CD4-positive, alpha-beta memory T cell (primary cell): ENCODE measurements around the gene GGT1. TPM values are rescaled to one million over a fixed set of nuclear protein-coding genes. Genes with fewer than 3 reads are reported as not detected.
A peak's percentile ranks its signal among the peaks of the same experiment; 100 is the strongest.
"Not testable (repeated sequence)": the region's sequence is repeated elsewhere in the genome, so short reads cannot be mapped to it uniquely, and the experiment has no call there.

Experiments used
- CTCF ChIA-PET: fragments of 350-600 bp; sonication (Branson Sonifier 250); formaldehyde crosslinking; loops from one replicate; lab custom pipeline; 2021; ENCODE audit warnings: inconsistent platforms; ENCODE audit not compliant: partially characterized antibody; lab: Charles Lee
- POLR2A ChIA-PET: fragments of 350-600 bp; sonication (Branson Sonifier 250); formaldehyde crosslinking; loops from one replicate; lab custom pipeline; 2021; ENCODE audit not compliant: partially characterized antibody; lab: Charles Lee
- DNase-seq, 5 donors: peaks; one replicate each; pipeline versions ENCODE4 v3.0.0 to v3.0.0-alpha.2; 2020 to 2022; ENCODE audit warnings: mixed read lengths in 1 of 5
- H3K27ac ChIP-seq: one replicate; pipeline ENCODE4 v1.7.0; 2013; ENCODE audit warnings: low read depth, low read length
- H3K27me3 ChIP-seq: 2 replicates; pipeline ENCODE4 v1.7.0; 2013; ENCODE audit warnings: mild to moderate bottlenecking, low read length, moderate library complexity; ENCODE audit not compliant: insufficient read depth
- H3K36me3 ChIP-seq: 2 replicates; pipeline ENCODE4 v1.7.0; 2013; ENCODE audit warnings: mild to moderate bottlenecking, low read length, moderate library complexity; ENCODE audit not compliant: insufficient read depth
- H3K4me1 ChIP-seq: 2 replicates; pipeline ENCODE4 v1.7.0; 2013; ENCODE audit warnings: mild to moderate bottlenecking, low read length, moderate library complexity; ENCODE audit not compliant: insufficient read depth
- H3K4me3 ChIP-seq, 2 donors: one replicate each; pipeline ENCODE4 v1.7.0; 2013; ENCODE audit warnings: low read length in 2 of 2, mild to moderate bottlenecking in 1 of 2
- H3K9me3 ChIP-seq, 2 donors: one replicate each; pipeline ENCODE4 v1.7.0; 2013; ENCODE audit warnings: low read length in 2 of 2, control low read depth in 1 of 2; ENCODE audit not compliant: control insufficient read depth in 1 of 2
- H3K27ac Mint-ChIP-seq, 7 donors: one replicate each; pipeline ENCODE4 v1.8.0; 2020 to 2021; ENCODE audit warnings: mixed read lengths in 7 of 7, mild to moderate bottlenecking in 6 of 7, inconsistent platforms in 3 of 7, moderate library complexity in 3 of 7
- H3K27me3 Mint-ChIP-seq, 2 donors: one replicate each; pipeline ENCODE4 v1.8.0; 2020 to 2021; ENCODE audit warnings: mixed read lengths in 2 of 2
- H3K36me3 Mint-ChIP-seq, 2 donors: one replicate each; pipeline ENCODE4 v1.8.0; 2020 to 2021; ENCODE audit warnings: mixed read lengths in 2 of 2, inconsistent platforms in 1 of 2, mild to moderate bottlenecking in 1 of 2
- H3K4me1 Mint-ChIP-seq, 4 donors: one replicate each; pipeline ENCODE4 v1.8.0; 2020 to 2021; ENCODE audit warnings: mixed read lengths in 4 of 4, mild to moderate bottlenecking in 1 of 4
- H3K4me3 Mint-ChIP-seq, 8 donors: one replicate each; pipeline ENCODE4 v1.8.0; 2020 to 2021; ENCODE audit warnings: mixed read lengths in 8 of 8, mild to moderate bottlenecking in 7 of 8, moderate library complexity in 6 of 8, inconsistent platforms in 3 of 8
- H3K9me3 Mint-ChIP-seq, 8 donors: one replicate each; pipeline ENCODE4 v1.8.0; 2020 to 2021; ENCODE audit warnings: mixed read lengths in 8 of 8, mild to moderate bottlenecking in 5 of 8, inconsistent platforms in 3 of 8, moderate library complexity in 1 of 8
- intact Hi-C: fragments of 100-400 bp; cut with micrococcal nuclease; formaldehyde crosslinking; loops from one replicate; pipeline ENCODE4 v1.15.1; 2023
- polyA plus RNA-seq, 2 donors: library from polyadenylated mRNA; unstranded; fragments of 300-500 nt; fragmentation: Illumina TruSeq; gene quantifications; one replicate each; pipeline ENCODE4 v1.2.3, GENCODE V29; 2021
- total RNA-seq, 2 experiments: library from RNA; stranded (reverse); gene quantifications; one replicate each; pipeline ENCODE4 v1.2.3, GENCODE V29; 2021

GGT1 gene
- total and polyA plus RNA-seq, 4 experiments from 2014 or later: 11.9 to 28.3 (median 22.6) TPM

- H3K36me3 ChIP-seq, H3K27ac Mint-ChIP-seq, H3K36me3 Mint-ChIP-seq, POLR2A ChIA-PET, H3K9me3 ChIP-seq, H3K9me3 Mint-ChIP-seq, H3K4me3 Mint-ChIP-seq, H3K4me3 ChIP-seq, H3K4me1 ChIP-seq, H3K27ac ChIP-seq, DNase-seq, H3K27me3 Mint-ChIP-seq, H3K27me3 ChIP-seq, CTCF ChIA-PET: not testable (repeated sequence)
- intact Hi-C loops: loop anchor here (5.0 kb wide), 1 partner anchor 53 kb away; the partner anchor contains the start of genes GUCD1 and SNRPD3
- H3K4me1 Mint-ChIP-seq: peaks cover 3 to 29% (median 11%) of the 10 kb centered on the region in 4 donors
Measured at GRCh38 chr22:24609888-24610287, 6.9 kb downstream of the GGT1 start.

GRCh38 chr22:24614794-24615193, 11.8 kb downstream of the GGT1 start:
- H3K4me3 Mint-ChIP-seq, POLR2A ChIA-PET, H3K36me3 Mint-ChIP-seq, H3K9me3 Mint-ChIP-seq, H3K9me3 ChIP-seq, DNase-seq, H3K36me3 ChIP-seq, H3K4me1 ChIP-seq, H3K27ac Mint-ChIP-seq, H3K4me1 Mint-ChIP-seq, H3K27ac ChIP-seq, H3K27me3 ChIP-seq, H3K27me3 Mint-ChIP-seq, H3K4me3 ChIP-seq, intact Hi-C loops: not testable (repeated sequence)
- CTCF ChIA-PET: interaction anchor here (0.7 kb wide), 1 partner anchor 1243 kb away, joined by 3 read pairs; no protein-coding TSS in a partner anchor

- H3K27me3 Mint-ChIP-seq, H3K36me3 ChIP-seq, H3K36me3 Mint-ChIP-seq, H3K27ac ChIP-seq, DNase-seq, POLR2A ChIA-PET, H3K4me3 ChIP-seq, H3K4me1 ChIP-seq, H3K27me3 ChIP-seq, intact Hi-C loops, H3K9me3 Mint-ChIP-seq, H3K4me3 Mint-ChIP-seq, H3K9me3 ChIP-seq: not testable (repeated sequence)
- peak overlapping the region in 1 of 7 donors; percentile 86 for H3K27ac Mint-ChIP-seq
- peaks cover 0 to 11% (median 3%) of the 10 kb centered on the region in 4 donors for H3K4me1 Mint-ChIP-seq
- CTCF ChIA-PET: interaction anchor here (0.5 to 0.6 kb wide), 2 partner anchors 23 to 174 kb away, joined by 3 to 4 read pairs; no protein-coding TSS in a partner anchor
Measured at GRCh38 chr22:24621244-24621643, 18.3 kb downstream of the GGT1 start.

- peak in 1 of 5 donors; percentile 12 for DNase-seq
- H3K36me3 Mint-ChIP-seq, CTCF ChIA-PET, H3K27ac ChIP-seq, H3K27me3 Mint-ChIP-seq, H3K4me3 ChIP-seq, intact Hi-C loops, H3K4me1 ChIP-seq, H3K9me3 Mint-ChIP-seq, H3K27me3 ChIP-seq, POLR2A ChIA-PET, H3K9me3 ChIP-seq, H3K36me3 ChIP-seq: not testable (repeated sequence)
- Mint-ChIP-seq H3K4me3 (peak overlapping the region in 1 of 8 donors; percentile 43), H3K4me1 (peaks cover 0 to 11% (median 3%) of the 10 kb centered on the region in 4 donors), H3K27ac (peak overlapping the region in 5 of 7 donors; percentile 10 to 60 (median 52))
Measured at GRCh38 chr22:24622596-24622995, 19.6 kb downstream of the GGT1 start.

GRCh38 chr22:24627911-24628310, 24.9 kb downstream of the GGT1 start:
- H3K36me3 ChIP-seq, POLR2A ChIA-PET, H3K4me3 Mint-ChIP-seq, H3K36me3 Mint-ChIP-seq, H3K4me1 Mint-ChIP-seq, H3K27ac ChIP-seq, H3K4me3 ChIP-seq, H3K27me3 Mint-ChIP-seq, DNase-seq, H3K4me1 ChIP-seq, H3K9me3 Mint-ChIP-seq, intact Hi-C loops, H3K27me3 ChIP-seq, H3K27ac Mint-ChIP-seq, H3K9me3 ChIP-seq, CTCF ChIA-PET: not testable (repeated sequence)

- H3K9me3 Mint-ChIP-seq: not testable (repeated sequence)
Measured at GRCh38 chr22:24629069-24629468, 26.1 kb downstream of the GGT1 start.

GRCh38 chr22:24630812-24631427, 27.9 kb downstream of the GGT1 start:
- H3K27ac Mint-ChIP-seq: peak overlapping the region in 5 of 7 donors; percentile 3 to 75 (median 57)
- H3K36me3 Mint-ChIP-seq, POLR2A ChIA-PET, H3K27ac ChIP-seq, H3K9me3 Mint-ChIP-seq, DNase-seq, intact Hi-C loops, H3K4me1 ChIP-seq, H3K27me3 ChIP-seq, H3K36me3 ChIP-seq, CTCF ChIA-PET, H3K9me3 ChIP-seq, H3K4me3 Mint-ChIP-seq, H3K27me3 Mint-ChIP-seq, H3K4me3 ChIP-seq: not testable (repeated sequence)
- peaks cover 5 to 21% (median 14%) of the 10 kb centered on the region in 4 donors for H3K4me1 Mint-ChIP-seq

More at GRCh38 chr22:24629069-24629468, 26.1 kb downstream of the GGT1 start:
- H3K27me3 Mint-ChIP-seq, intact Hi-C loops, H3K4me3 Mint-ChIP-seq, H3K27ac Mint-ChIP-seq, POLR2A ChIA-PET, DNase-seq, H3K4me1 Mint-ChIP-seq, H3K36me3 ChIP-seq, H3K4me3 ChIP-seq, H3K9me3 ChIP-seq, H3K27ac ChIP-seq, H3K36me3 Mint-ChIP-seq, H3K27me3 ChIP-seq, H3K4me1 ChIP-seq, CTCF ChIA-PET: not testable (repeated sequence)
